Heart right ventricle (tissue), 16 donors: ENCODE data around the gene BRI3BP. TPM values are rescaled to one million over a fixed set of nuclear protein-coding genes. Genes with fewer than 3 reads are reported as not detected.

ENCODE experiments used
- ATAC-seq, 8 donors: fragments of 200-7000 bp; cut with Tn5 transposase; one replicate each; pipeline ENCODE4 v1.9.1; 2020; ENCODE audit warnings: mild to moderate bottlenecking in 8 of 8, moderate library complexity in 8 of 8, moderate number of reproducible peaks in 1 of 8
- DNase-seq, 2 donors: peaks; one replicate each; pipeline ENCODE4 v3.0.0-alpha.2; 2020
- H3K27ac ChIP-seq, 10 donors: fragments of 200-600 bp; sonication (generic) in 2 of 10; one replicate each; pipeline versions ENCODE4 v1.5.0 to v1.8.0; 2020 to 2022; ENCODE audit warnings: mild to moderate bottlenecking in 3 of 10
- H3K27me3 ChIP-seq, 7 donors: fragments of 200-600 bp; one replicate each; pipeline ENCODE4 v1.8.0; 2021 to 2022; ENCODE audit warnings: mild to moderate bottlenecking in 2 of 7
- H3K36me3 ChIP-seq, 9 donors: fragments of 200-600 bp; sonication (generic) in 1 of 9; one replicate each; pipeline versions ENCODE4 v1.5.0 to v1.8.0; 2020 to 2022; ENCODE audit warnings: mild to moderate bottlenecking in 2 of 9
- H3K4me1 ChIP-seq, 9 donors: fragments of 200-600 bp; sonication (generic) in 1 of 9; one replicate each; pipeline versions ENCODE4 v1.5.0 to v1.8.0; 2020 to 2022; ENCODE audit warnings: mild to moderate bottlenecking in 4 of 9
- H3K4me3 ChIP-seq, 10 donors: fragments of 200-600 bp; sonication (generic) in 2 of 10; one replicate each; pipeline versions ENCODE4 v1.5.0 to v1.8.0; 2020 to 2022; ENCODE audit warnings: mild to moderate bottlenecking in 7 of 10, moderate library complexity in 2 of 10
- H3K9me3 ChIP-seq, 11 donors: fragments of 200-600 bp in 10 of 11; sonication (generic) in 2 of 11; one replicate each; pipeline versions ENCODE4 v1.5.0 to v1.8.0; 2013 to 2022; ENCODE audit warnings: mild to moderate bottlenecking in 2 of 11, control low read depth in 1 of 11, moderate library complexity in 1 of 11
- CTCF ChIP-seq, 9 donors: fragments of 200-600 bp; sonication (generic) in 2 of 9; IDR thresholded peaks; one replicate each; pipeline versions ENCODE4 v1.5.0 to v1.8.0; 2021 to 2022; ENCODE audit warnings: antibody characterized with exemption in 9 of 9, mild to moderate bottlenecking in 5 of 9, moderate library complexity in 1 of 9
- WGBS, 2 donors: extraction: QIAGEN DNeasy Blood & Tissue Kit; methylation state at CpG; one replicate each; pipeline ENCODE4 v1.1.7; 2013; ENCODE audit warnings: inconsistent platforms in 1 of 2; 5-methylcytosine and 5-hydroxymethylcytosine counted together
- intact Hi-C, 10 donors: fragments of 100-400 bp; cut with DNase I; formaldehyde crosslinking; loops; one replicate each; pipeline versions ENCODE4 v1.11.1 to v1.14.2; 2022
- polyA plus RNA-seq, 2 donors: library from polyadenylated mRNA; stranded (reverse); fragments of 200-250 nt; gene quantifications; one replicate each; pipeline ENCODE4 v1.2.3, GENCODE V29; 2013
- total RNA-seq, 10 donors: library from RNA; stranded (reverse); fragmentation: NEBNext Ultra II Directional in 3 of 10; extraction: Animal tissue kit (Norgen Biotek cat#: 25700) in 3 of 10; gene quantifications; one replicate each; pipeline versions ENCODE4 v1.2.1 to v1.2.4, GENCODE V29; 2021 to 2023
- donor health status: Arrhythmogenic right ventricular cardiomyopathy.
- donor health status: ischemic (EF 13 %, LVEDD 7.1; RV severe dilation, severe dysfunction).
- donor health status: healthy with polysubstance abuse.
- donor health status: DM: no; HTN: yes; CAD: no.
- donor health status: DM: no; HTN: no; CAD: no.
- donor health status: ischemic (EF 25% LVEDD 6.9; RV normal size, moderate dysfunction).
- donor health status: ischemic (EF 25% LVEDD 5.7; RV mildly dilated, moderate dysfunction).
- donor health status: healthy.
- donor health status: DM: yes; HTN: yes; CAD: no.
- donor health status: Ischemic cardiomyopathy.
- donor health status: ischemic (EF 35%, LVEDD 5.7; RV mildly dilated, moderate dysfunction).
- donor health status: nonischemic (EF 11% LVEDD 7.7; RV severe dilation, severe dysfunction).
- donor health status: DM: yes; HTN: yes; CAD: no.
- donor health status: PGD.
- donor health status: ischemic (EF 29% LVEDD 5.4; RV normal size, mild dysfunction).
- donor health status: nonischemic (EF 23%, LVEDD 6.1; RV moderate dilation, normal function).

Gene BRI3BP
- total and polyA plus RNA-seq, 12 donors: 1.3 to 4.9 (median 3.7) TPM

GRCh38 chr12:125021096-125021495 lies 27.7 kb downstream of the BRI3BP start:
- ATAC-seq (no peak), DNase-seq (no peak)
- H3K27me3 ChIP-seq: no peaks in the 10 kb centered on the region
- WGBS, 2 donors: 94 to 96% methylated on average over 9 of the region's 9 CpGs
- intact Hi-C loops: no loop called here
- H3K36me3 ChIP-seq: peaks cover 0 to 18% (median 0%) of the 10 kb centered on the region in 9 donors
- no peak overlapping the region for H3K4me3 ChIP-seq
- H3K9me3 ChIP-seq: peaks cover 0 to 5% (median 0%) of the 10 kb centered on the region in 11 donors
- no peak overlapping the region for H3K27ac ChIP-seq
- no peak for TF ChIP-seq CTCF (IDR thresholded peaks at IDR 0.05)
- no peaks in the 10 kb centered on the region for H3K4me1 ChIP-seq

GRCh38 chr12:125021771-125022170 lies 28.3 kb downstream of the BRI3BP start:
- H3K36me3 ChIP-seq: peaks cover 0 to 22% (median 0%) of the 10 kb centered on the region in 9 donors
- H3K9me3 ChIP-seq: peaks cover 0 to 5% (median 0%) of the 10 kb centered on the region in 11 donors
- TF ChIP-seq CTCF (IDR thresholded peaks at IDR 0.05): no peak
- no peak overlapping the region for H3K27ac ChIP-seq
- H3K4me1 ChIP-seq: no peaks in the 10 kb centered on the region
- H3K27me3 ChIP-seq: no peaks in the 10 kb centered on the region
- intact Hi-C loops: no loop called here
- ATAC-seq (no peak), DNase-seq (no peak)
- 74 to 83% methylated on average over 5 of the region's 5 CpGs for WGBS, 2 donors
- H3K4me3 ChIP-seq: no peak overlapping the region

- intact Hi-C loops: no loop called here
- TF ChIP-seq CTCF (IDR thresholded peaks at IDR 0.05): no peak
- 94 to 98% methylated on average over 2 of the region's 2 CpGs for WGBS, 2 donors
- H3K4me1 ChIP-seq: no peaks in the 10 kb centered on the region
- no peak overlapping the region for H3K4me3 ChIP-seq
- H3K27ac ChIP-seq: no peak overlapping the region
- no peak for ATAC-seq
- H3K27me3 ChIP-seq: no peaks in the 10 kb centered on the region
- DNase-seq: no peak
- peaks cover 0 to 5% (median 0%) of the 10 kb centered on the region in 11 donors for H3K9me3 ChIP-seq
- peaks cover 0 to 15% (median 0%) of the 10 kb centered on the region in 9 donors for H3K36me3 ChIP-seq
These were observed 29.6 kb downstream of the BRI3BP start for GRCh38 chr12:125023065-125023464.

- intact Hi-C loops: no loop called here
- ATAC-seq (no peak), DNase-seq (no peak)
- H3K27me3 ChIP-seq: no peaks in the 10 kb centered on the region
- peaks cover 0 to 12% (median 0%) of the 10 kb centered on the region in 9 donors for H3K36me3 ChIP-seq
- WGBS, 2 donors: 95% methylated on average over 43 of the region's 43 CpGs
- no peak overlapping the region for H3K27ac ChIP-seq
- H3K4me1 ChIP-seq: no peaks in the 10 kb centered on the region
- H3K4me3 ChIP-seq: no peak overlapping the region
- peaks cover 0 to 5% (median 0%) of the 10 kb centered on the region in 11 donors for H3K9me3 ChIP-seq
- TF ChIP-seq CTCF (IDR thresholded peaks at IDR 0.05): no peak
These were observed 31.6 kb downstream of the BRI3BP start for GRCh38 chr12:125024949-125025563.
